ENCODE measurements around the gene MAGED4. TPM values are rescaled to one million over a fixed set of nuclear protein-coding genes. Genes with fewer than 3 reads are reported as not detected.
"Not testable (repeated sequence)": the region's sequence is repeated elsewhere in the genome, so short reads cannot be mapped to it uniquely, and the experiment has no call there.

Gene MAGED4
- not detected for total RNA-seq

GRCh38 chrX:52184440-52185077, at the start of gene MAGED4:
Gene MAGED4 (plus strand): TSS chrX:52184888. CDS start chrX:52185923, 1,035 bp downstream.
- DNase-seq (ENCODE audit: low spot score); ATAC-seq: not testable (repeated sequence)

GRCh38 chrX:52138830-52139544, 45.7 kb upstream of the MAGED4 start:
- no peak for ATAC-seq
- DNase-seq (ENCODE audit: low spot score) = no peak

GRCh38 chrX:52139545-52139895, 45.2 kb upstream of the MAGED4 start:
- DNase-seq (ENCODE audit: low spot score) (no peak), ATAC-seq (no peak)

GRCh38 chrX:52140020-52140419, 44.7 kb upstream of the MAGED4 start:
- DNase-seq (ENCODE audit: low spot score) (no peak), ATAC-seq (no peak)

GRCh38 chrX:52150667-52151066, 34.0 kb upstream of the MAGED4 start:
- not testable (repeated sequence) for ATAC-seq; DNase-seq (ENCODE audit: low spot score)

GRCh38 chrX:52160140-52160539, 24.5 kb upstream of the MAGED4 start:
- ATAC-seq; DNase-seq (ENCODE audit: low spot score): not testable (repeated sequence)

- DNase-seq (ENCODE audit: low spot score) (no peak), ATAC-seq (no peak)
These were observed 17.8 kb upstream of the MAGED4 start for GRCh38 chrX:52166840-52167239.

GRCh38 chrX:52171055-52171454, 13.6 kb upstream of the MAGED4 start:
- not testable (repeated sequence) for DNase-seq (ENCODE audit: low spot score); ATAC-seq

- ATAC-seq; DNase-seq (ENCODE audit: low spot score): not testable (repeated sequence)
These were observed 378 bp downstream of the MAGED4 start for GRCh38 chrX:52185078-52185453.

- not testable (repeated sequence) for DNase-seq (ENCODE audit: low spot score)
These were observed 26.7 kb downstream of the MAGED4 start for GRCh38 chrX:52211405-52211804.

GRCh38 chrX:52213276-52213675, 28.6 kb downstream of the MAGED4 start:
- DNase-seq (ENCODE audit: low spot score) = no peak
- ATAC-seq = no peak

More at GRCh38 chrX:52211405-52211804, 26.7 kb downstream of the MAGED4 start:
- ATAC-seq = not testable (repeated sequence)

GRCh38 chrX:52216541-52216940, 31.9 kb downstream of the MAGED4 start:
- ATAC-seq = no peak

GRCh38 chrX:52217494-52218160, 32.9 kb downstream of the MAGED4 start:
- DNase-seq (ENCODE audit: low spot score) (no peak), ATAC-seq (no peak)

More at GRCh38 chrX:52216541-52216940, 31.9 kb downstream of the MAGED4 start:
- DNase-seq (ENCODE audit: low spot score) = no peak

- DNase-seq (ENCODE audit: low spot score) = no peak
- no peak for ATAC-seq
These were observed 36.2 kb downstream of the MAGED4 start for GRCh38 chrX:52220936-52221335.

Other genes with a start within 250 kb of the MAGED4 start
- 1.3 TPM for gene MAGED4B, start 115.7 kb upstream of the MAGED4 start, total RNA-seq
- gene XAGE2, start 184.1 kb downstream of the MAGED4 start, total RNA-seq = not detected

All from left lobe of liver (tissue), 2 donors.